ENCODE data around the gene ANKRD55. TPM values are rescaled to one million over a fixed set of nuclear protein-coding genes. Genes with fewer than 3 reads are reported as not detected.

Gene ANKRD55
- total RNA-seq, 1 donor from 2014 or later = 0.49 TPM

- H3K36me3 ChIP-seq = no peaks in the 10 kb centered on the region
- no peak for TF ChIP-seq CTCF (IDR thresholded peaks at IDR 0.05)
- no peaks in the 10 kb centered on the region for H3K9me3 ChIP-seq
- intact Hi-C loops (cut with DNase I) = no loop called here
- H3K27ac ChIP-seq = no peak overlapping the region
- ATAC-seq (no peak), DNase-seq (no peak)
- peaks cover 16% of the 10 kb centered on the region for H3K4me1 ChIP-seq
- H3K27me3 ChIP-seq = no peaks in the 10 kb centered on the region
- no peak overlapping the region for H3K4me3 ChIP-seq
Observed at GRCh38 chr5:56097055-56097454, 136.1 kb downstream of the ANKRD55 start.

GRCh38 chr5:56095579-56096102 is 137.5 kb downstream of the ANKRD55 start:
- no peak for DNase-seq
- Histone ChIP-seq H3K4me1 (peaks cover 15% of the 10 kb centered on the region), H3K9me3 (no peaks in the 10 kb centered on the region), H3K27me3 (no peaks in the 10 kb centered on the region), H3K27ac (no peak overlapping the region), H3K4me3 (no peak overlapping the region), H3K36me3 (no peaks in the 10 kb centered on the region)
- ATAC-seq = peak; percentile 42
- intact Hi-C loops (cut with DNase I) = no loop called here
- no peak for TF ChIP-seq CTCF (IDR thresholded peaks at IDR 0.05)

- Histone ChIP-seq H3K27me3 (no peaks in the 10 kb centered on the region), H3K4me3 (no peak overlapping the region), H3K4me1 (peaks cover 7% of the 10 kb centered on the region), H3K9me3 (no peaks in the 10 kb centered on the region), H3K36me3 (no peaks in the 10 kb centered on the region), H3K27ac (no peak overlapping the region)
- DNase-seq = no peak
- no peak for TF ChIP-seq CTCF (IDR thresholded peaks at IDR 0.05)
- intact Hi-C loops (cut with DNase I) = no loop called here
- ATAC-seq = no peak
Observed at GRCh38 chr5:56094579-56095361, 138.4 kb downstream of the ANKRD55 start.

- no peaks in the 10 kb centered on the region for H3K9me3 ChIP-seq
- H3K4me3 ChIP-seq = no peak overlapping the region
- no peaks in the 10 kb centered on the region for H3K36me3 ChIP-seq
- H3K4me1 ChIP-seq = peaks cover 10% of the 10 kb centered on the region
- TF ChIP-seq CTCF (IDR thresholded peaks at IDR 0.05) = no peak
- ATAC-seq = no peak
- DNase-seq = no peak
- no peaks in the 10 kb centered on the region for H3K27me3 ChIP-seq
- intact Hi-C loops (cut with DNase I) = no loop called here
- no peak overlapping the region for H3K27ac ChIP-seq
Observed at GRCh38 chr5:56093970-56094369, 139.2 kb downstream of the ANKRD55 start.

- ATAC-seq = no peak
- no peak overlapping the region for H3K27ac ChIP-seq
Observed at GRCh38 chr5:56092115-56092514, 141.0 kb downstream of the ANKRD55 start.

More at GRCh38 chr5:56092115-56092514, 141.0 kb downstream of the ANKRD55 start:
- no peak for TF ChIP-seq CTCF (IDR thresholded peaks at IDR 0.05)
- no peaks in the 10 kb centered on the region for H3K27me3 ChIP-seq
- no peaks in the 10 kb centered on the region for H3K9me3 ChIP-seq
- no peak overlapping the region for H3K4me3 ChIP-seq
- intact Hi-C loops (cut with DNase I) = no loop called here
- H3K36me3 ChIP-seq = no peaks in the 10 kb centered on the region
- DNase-seq = no peak
- peaks cover 12% of the 10 kb centered on the region for H3K4me1 ChIP-seq

All from upper lobe of right lung (tissue), 1 donor.